Mammary epithelial cell (primary cell): ENCODE results near the gene C14orf119.

Experiments used
- CTCF ChIP-seq, 2 donors: IDR thresholded peaks in 1 of 2; conservative IDR thresholded peaks in 1 of 2; 2 replicates each; pipeline ENCODE4 v1.5.1; 2011 to 2012; ENCODE audit warnings: inconsistent platforms in 2 of 2, low read length in 2 of 2, mild to moderate bottlenecking in 2 of 2, control low read depth in 1 of 2, low read depth in 1 of 2; ENCODE audit not compliant: insufficient read depth in 1 of 2; ENCODE audit errors: extremely low read depth in 1 of 2
- EZH2 ChIP-seq: IDR thresholded peaks from 2 replicates; pipeline ENCODE4 v1.6.1; 2012; ENCODE audit warnings: low read length, inconsistent platforms, borderline replicate concordance

DNA sequence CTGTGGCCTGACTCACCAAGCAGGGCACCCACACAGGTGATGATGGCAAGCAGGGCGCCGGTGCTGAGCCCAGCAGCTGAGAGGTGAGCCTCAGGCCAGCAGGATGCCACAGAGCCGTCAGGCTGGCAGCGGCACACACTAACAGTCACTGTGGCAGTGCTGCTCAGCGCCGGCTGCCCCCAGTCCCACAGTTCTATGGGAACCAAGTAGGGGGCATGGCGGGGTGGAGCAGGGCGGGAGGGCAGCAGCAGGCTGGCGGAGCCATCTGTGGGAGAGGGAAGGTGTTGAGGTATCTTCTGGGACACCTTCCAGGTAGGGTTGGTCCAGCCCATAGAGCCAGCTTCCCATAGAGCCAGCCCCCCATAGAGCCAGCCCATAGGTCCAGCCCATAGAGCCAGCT lies 46.3 kb upstream of the C14orf119 start:
- TF ChIP-seq CTCF (conservative IDR thresholded peaks at IDR 0.05 in 1 of 2, IDR thresholded peaks at IDR 0.05 in 1 of 2; ENCODE audit: extremely low read depth in 1 of 2, insufficient read depth in 1 of 2, low read depth in 1 of 2, low read length in 2 of 2) = no peak
- no peak for TF ChIP-seq EZH2
